ENCODE results near the gene RXRG.

The RXRG gene

DNA sequence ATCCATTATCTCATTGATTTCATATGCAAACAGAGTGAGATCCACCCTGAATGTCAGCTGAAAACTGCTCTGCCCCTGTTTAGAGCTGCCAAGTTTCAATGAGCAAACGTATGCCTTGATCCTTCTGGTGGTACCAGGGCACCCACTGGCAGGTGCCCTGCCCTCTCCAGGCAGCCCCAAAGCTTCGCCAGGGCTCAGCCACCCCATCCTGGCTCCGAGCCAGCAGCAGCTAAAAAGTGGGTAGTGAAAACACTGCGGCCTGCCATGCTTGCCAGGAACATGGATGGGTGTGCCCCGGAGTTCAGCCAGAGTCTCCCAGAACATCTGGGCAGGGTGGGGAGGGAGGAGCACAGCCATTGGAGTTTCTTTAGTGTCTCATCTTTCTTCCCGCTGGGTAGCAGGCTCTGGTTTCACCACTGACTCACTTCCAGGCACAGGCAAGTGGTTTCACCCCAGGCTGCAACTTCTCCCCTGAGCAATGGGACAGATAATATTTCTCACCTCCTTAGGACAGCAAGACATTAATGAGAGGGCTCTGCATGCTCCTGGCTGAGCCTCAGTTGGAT lies 80.3 kb downstream of the RXRG start:
- DNase-seq: no peak

DNA sequence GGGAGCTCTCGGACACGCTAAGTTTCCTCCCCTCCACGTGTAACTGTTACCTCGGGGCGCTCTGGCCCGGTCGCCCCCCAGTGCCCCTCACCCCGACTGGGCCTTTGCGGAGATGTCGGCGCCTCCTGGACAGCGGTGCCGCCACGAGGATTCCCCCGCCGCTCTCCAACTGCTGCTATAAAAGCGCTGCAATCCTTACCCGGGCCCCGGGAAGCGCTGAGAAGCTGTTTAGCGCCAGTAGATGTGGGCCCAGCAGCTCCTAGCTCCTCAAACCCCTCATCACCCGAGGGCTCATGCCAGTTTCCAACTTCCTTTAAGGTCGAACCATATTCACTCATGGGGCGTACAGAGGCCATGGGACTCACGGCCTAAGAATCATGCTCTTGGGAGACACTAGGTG lies 88.0 kb downstream of the RXRG start:
- no peak for DNase-seq

DNA sequence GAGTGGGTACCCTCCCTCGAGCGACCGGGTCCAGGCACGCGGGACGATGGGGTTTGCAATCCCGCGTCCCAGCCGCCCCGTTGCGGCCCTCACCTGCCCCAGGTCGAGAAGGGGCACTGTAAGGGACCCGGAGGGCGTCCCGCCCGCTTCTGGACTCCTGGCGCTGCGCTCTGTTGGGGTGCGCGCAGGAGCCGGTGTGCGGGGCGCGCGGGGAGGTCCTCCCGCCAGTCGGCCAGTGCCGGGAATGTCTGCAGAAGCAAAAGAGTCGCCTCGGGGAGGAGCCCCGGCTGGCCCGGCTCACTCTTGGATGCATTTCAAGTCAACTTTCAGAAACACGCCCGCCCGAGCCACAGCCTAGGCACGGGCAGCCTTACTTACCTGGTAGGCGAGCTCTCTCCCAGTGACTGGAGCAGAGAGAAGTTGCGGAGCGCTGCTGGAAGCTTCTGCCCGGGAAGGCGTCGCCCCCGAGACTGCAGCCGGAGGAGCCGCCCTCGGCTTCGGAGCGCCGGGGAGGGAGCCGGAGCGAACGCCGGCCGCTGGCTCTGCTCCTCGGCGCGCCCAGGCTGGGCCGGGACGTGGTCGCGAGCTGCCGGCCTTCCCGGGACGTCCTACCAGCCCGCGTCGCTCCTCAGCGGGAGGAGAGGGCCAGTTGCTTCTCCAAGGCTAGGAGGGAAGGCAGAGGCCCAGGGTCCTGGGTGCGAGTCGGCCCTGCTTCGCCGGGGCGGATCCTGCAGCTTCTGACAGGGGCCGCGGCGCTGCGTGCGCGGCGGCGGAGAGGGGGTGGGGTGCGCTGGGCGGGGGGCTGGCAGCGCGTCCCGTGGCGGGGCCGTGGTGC lies 88.7 kb downstream of the RXRG start, which contains the start of gene LMX1A:
Gene LMX1A, minus strand, starts transcription at position 739 of the 835 bp plus-strand sequence. CDS start 1,156 bp downstream, outside the sequence.
- DNase-seq: no peak

DNA sequence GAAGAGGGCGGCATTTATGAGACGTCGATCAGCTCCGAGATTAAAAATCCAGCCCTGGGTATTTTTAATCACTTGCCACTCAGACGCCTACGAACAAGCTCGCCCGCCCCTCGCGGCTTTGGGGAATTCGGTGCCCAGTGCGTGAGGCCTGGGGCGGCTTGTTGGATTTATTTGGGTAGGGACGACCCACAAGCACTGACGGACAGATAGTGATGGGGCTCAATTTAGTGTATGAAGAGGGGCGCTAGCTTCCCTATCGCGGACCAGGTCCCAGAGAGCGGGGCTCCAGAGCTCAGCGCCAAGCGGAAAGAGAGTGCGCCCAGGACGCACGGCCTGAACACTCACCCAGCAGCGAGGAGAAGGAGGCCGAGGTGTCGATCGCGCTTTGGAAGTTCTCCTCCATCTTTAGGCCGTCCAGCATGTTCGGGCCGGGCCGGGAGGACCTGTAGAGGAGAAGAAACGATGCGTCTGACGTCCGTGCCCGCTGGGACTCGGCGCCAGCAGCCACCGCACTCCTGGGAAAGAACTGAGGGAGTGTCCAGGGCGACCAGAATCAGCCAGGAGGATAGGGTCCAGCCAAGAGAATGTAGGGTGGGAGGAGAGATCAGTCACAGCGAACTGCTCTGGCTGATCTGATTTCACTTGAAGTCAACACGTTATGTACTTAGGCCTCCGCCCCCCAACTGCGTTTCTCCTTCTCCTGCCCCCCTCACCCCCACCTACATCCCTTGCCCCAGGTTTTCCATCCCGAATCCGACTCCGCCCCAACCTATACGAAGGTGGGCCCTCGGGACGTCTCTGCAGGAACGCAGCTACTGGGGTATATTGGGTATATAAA lies 89.6 kb downstream of the RXRG start:
- DNase-seq: no peak

DNA sequence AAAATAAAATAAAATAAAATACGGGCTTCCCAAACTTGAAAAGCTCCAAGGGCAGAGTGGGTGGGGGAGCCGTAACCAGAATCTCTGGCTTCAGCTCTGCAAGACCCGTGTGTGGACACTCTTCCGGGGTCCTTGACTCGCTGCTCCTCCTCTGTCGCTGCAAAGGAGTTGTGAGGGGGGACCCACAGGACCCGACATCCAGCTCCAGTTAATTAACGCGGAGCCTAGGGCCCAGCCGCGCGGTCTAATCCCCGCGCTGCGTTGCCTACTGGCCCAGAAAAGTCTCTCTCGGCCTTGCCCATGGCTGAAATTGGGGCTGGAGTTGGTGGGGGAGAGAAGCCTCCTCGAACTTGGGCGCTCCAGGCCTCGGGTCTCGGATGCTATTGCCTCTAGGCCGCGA lies 90.2 kb downstream of the RXRG start:
- DNase-seq: no peak

DNA sequence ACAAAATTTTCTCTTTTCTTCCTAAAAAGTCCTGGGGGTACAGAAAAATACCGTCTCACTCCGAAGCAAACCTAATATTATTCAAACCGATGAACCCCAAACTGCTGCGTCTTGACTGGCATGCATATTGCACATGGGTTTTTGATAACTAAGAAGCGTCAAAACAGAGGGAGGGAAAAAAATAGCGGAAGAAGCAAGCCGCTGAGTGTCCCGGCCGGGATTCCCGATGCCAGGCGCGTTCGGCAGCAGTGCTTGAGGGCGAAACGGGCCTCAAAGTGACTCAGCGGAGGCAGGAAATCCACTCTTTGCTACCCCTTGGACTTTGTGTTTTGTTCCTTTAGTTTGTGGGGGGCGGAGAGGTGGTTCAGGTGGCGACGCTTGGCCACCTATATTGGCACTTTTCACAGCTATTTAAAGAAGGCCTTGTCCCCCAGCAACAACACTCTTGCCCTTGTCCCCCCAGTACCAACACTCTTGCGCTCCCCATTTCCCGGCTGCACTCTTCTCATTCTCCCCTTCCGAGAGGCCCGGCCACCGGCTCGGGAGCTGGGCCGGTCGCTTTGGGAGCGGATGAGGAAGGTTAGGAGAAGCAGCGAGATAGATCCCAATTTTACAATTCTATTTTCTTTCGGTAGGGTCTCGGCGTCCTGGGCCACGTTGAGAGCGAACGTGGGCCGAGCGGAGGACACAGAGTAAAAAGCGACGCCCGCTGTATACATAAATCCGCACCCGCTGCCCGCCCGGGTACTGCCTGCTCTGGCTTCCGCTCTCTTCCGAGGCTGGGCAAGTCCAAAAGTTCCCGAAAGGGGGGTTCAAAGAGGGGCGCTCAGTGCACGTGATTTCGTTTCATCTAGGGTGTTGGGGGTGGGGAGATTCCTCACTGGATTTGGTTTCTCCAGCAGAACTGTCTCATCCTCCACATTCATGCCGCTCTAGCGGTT lies 90.9 kb downstream of the RXRG start:
- DNase-seq: no peak

DNA sequence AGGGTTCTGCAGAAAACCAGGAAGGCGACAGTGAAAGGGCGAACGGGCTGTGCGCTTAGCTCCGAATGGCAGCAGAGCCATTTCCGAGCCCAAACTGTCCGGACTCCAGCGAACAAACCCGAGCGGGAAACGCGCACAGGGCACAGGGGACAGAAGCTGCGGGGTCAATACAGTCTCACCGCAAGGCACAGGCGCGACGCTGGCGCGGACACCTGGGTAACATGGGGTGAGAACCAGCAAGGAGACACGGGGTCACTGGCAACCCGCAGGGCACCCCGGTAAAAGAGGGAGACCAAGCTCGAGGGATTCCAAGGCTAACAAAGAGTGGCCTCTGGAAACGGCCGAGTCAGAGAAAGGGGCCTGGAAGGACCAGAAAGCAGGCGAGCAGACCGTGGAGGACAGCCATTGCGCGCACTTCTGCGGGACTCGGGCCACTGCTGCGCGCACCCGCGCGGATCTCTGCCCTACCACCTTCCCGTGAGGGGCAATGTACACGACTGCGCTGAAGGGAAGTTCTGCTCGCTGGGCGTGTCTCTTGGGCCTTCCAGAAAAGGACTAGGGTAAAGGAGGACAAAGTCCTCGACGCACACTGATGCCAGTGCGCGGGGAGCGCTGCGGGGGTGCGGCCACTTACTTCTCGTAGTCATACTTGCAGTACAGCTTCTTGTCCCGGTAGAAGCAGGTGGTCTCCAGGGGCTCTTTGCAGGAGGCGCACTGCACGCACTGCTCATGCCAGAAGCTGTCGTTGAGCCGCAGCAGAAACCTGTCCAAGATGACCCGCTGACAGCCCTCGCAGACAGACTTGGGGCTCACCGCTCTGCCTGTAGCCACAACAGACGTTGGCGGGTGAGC lies 92.3 kb downstream of the RXRG start:
- DNase-seq: no peak

DNA sequence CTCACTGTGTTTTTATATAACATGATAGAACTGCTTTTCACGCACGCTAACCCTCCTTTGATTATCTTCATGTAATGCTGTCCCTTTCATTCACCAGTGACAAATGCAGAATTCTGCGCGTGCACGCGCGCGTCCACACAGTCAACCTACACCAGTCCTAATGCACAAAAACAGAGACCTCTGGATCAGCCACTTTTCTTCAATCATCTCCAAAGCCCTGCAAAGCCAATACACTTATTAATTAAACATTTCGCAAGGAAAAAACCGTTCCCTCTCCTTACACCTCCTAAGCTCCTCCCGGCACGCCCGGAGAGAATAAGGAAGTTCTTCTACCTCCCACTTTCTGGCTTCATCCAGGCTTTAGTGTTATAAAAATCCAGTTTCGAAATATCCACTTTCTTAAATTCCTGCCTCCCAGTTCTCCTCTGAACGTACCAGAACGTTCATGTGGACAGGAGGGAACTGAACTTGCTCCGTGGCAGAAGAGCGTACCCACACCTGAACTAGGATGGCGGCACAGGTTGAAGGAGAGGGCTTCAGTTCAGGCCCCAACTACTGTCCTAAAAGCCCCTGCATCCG lies 93.0 kb downstream of the RXRG start:
- no peak for DNase-seq

Measured in NCI-H146 (cell line).